SK-N-SH (cell line): ENCODE measurements around the gene CD2AP.

ENCODE experiments used
- RFX5 ChIP-seq: IDR thresholded peaks from 2 replicates; pipeline ENCODE4 v1.6.1; 2012; ENCODE audit warnings: mild to moderate bottlenecking, improper control_type of control experiment, low read length
- TF ChIP-seq, protein P1 (sequence below): IDR thresholded peaks from 2 replicates; pipeline ENCODE4 v1.4.0; 2012; ENCODE audit warnings: low read depth
- TF ChIP-seq, protein P2 (sequence below): IDR thresholded peaks from 2 replicates; pipeline ENCODE4 v1.4.0; 2012; ENCODE audit warnings: low read depth, borderline replicate concordance

DNA sequence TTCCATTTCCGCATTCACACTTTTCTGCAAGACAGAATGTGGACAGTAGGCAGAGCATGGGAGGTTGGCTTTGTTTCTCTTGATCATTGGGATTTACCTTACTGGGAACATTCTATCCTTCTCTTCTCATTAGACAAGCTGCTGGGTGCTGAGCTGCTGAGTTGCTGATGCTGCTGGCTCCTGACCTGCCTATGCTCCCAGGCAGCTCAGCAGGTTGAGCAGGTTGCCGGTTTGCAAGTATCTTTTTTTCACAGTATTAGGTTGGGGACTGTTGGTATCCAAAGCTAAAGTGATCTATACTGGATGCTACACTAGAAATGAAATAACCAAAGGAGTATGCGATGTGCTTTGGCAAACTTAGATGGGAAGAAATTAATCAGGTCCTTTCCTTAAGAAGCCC is 197.1 kb downstream of the CD2AP start:
- TF ChIP-seq, protein P1, sequence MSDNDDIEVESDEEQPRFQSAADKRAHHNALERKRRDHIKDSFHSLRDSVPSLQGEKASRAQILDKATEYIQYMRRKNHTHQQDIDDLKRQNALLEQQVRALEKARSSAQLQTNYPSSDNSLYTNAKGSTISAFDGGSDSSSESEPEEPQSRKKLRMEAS = no peak
- TF ChIP-seq RFX5 = no peak
- TF ChIP-seq, protein P2, sequence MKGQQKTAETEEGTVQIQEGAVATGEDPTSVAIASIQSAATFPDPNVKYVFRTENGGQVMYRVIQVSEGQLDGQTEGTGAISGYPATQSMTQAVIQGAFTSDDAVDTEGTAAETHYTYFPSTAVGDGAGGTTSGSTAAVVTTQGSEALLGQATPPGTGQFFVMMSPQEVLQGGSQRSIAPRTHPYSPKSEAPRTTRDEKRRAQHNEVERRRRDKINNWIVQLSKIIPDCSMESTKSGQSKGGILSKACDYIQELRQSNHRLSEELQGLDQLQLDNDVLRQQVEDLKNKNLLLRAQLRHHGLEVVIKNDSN = no peak
